Dermis microvascular lymphatic vessel endothelial cell (primary cell): ENCODE results near the gene ABCC3. TPM values are rescaled to one million over a fixed set of nuclear protein-coding genes. Genes with fewer than 3 reads are reported as not detected.

Source experiments
- DNase-seq, 2 donors: peaks; one replicate each; pipeline versions ENCODE4 v3.0.0 to v3.0.0-alpha.2; 2010; ENCODE audit warnings: low read depth in 2 of 2
- total RNA-seq: library from RNA; depleted of rRNA; stranded (reverse); fragments of >200 nt; gene quantifications from 2 replicates; pipeline ENCODE4 v1.2.1, GENCODE V29; 2014

Gene ABCC3
- total RNA-seq, 1 donor from 2014 or later = 0.90 TPM

DNA sequence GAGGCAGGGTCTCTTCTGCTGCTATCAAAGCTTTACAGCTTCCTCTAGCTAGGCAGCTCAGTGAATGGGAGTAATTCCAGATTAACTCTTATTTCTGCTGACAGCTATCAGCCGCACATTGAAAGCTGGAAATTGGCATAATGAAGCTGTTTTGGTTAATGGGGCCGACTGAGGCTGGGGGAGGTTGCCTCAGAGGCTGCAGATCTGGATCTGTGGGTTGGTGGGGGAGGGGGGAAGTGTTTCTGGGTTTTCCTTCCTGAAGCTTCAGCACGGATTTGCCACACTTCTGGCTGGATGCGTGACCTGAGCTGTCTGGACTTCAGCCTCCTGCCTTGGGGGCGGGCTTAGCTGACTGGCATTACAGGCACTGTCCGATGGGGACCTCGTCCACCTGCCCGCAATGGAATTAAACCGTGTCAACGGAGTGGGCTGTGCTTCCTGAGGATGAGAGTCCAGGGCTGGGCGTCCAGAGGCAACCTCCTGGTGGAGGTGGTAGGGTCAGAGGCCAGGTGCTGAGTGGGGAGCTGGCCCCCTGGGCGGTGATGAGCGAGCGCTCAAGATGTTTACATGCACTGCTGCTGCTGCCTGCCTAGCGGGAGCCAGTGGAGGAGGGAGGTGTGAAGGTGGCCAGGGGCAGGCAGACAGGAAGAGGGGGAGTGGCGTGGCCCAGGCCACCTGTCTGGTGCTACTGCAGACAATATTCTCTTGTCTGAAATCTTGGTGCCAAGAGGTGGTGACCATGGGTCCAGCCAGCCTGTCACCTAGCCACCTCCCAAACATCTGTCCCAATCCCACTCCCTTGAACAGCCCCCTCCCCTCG is 6.7 kb upstream of the ABCC3 start:
- no peak for DNase-seq

DNA sequence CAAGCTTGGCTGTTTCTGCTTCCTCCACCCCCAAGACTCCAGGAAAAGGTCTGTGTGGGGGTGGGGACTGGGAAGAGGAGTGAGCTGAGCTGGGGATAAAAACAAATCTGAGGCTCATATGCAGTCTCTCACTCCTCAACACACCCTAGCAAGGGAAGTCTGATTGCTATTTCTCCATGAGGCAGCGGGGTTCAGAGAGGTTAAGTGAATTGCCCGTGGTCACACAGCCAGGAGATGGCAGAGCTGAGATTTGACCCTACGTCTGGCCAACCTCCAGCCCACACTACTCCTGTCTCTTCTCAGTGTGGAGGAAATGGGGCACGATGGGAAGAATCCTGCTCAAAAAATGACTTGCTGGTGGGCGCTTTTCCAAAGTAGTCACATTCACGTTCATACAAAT is 4.8 kb upstream of the ABCC3 start:
- no peak for DNase-seq

DNA sequence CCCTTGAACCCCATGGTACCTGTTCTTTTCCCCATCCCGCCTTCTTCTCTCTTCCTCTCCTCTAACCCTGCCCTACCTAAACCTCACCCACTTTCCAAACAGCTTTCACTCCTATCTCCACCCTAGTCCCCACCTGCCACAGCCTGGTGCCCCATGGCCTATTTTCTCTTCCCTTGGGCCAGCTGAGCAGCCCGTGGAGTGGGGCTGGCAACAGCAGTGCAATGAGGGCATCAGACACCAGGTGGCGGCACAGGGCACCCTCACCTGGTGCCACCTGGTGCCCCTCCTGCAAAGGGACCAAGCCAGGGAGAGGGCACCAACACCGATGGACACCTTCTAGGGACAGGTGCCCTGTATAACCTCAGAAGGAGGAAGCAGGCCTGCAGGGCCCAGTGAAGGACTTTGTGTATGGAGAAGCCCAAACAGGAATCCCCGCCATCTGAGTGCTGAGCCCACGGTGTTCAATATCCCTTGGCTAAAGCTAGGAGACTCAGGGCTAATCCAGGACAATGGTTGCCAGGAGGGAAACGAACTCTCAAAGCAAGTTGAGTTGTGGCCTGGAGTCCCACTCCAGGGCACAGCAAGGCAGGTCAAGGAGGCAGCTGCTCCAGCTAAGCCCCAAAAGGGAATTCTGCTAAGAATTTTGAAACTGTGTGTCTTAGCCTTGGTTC is 4.0 kb upstream of the ABCC3 start:
- peak in 1 of 2 donors; percentile 35 for DNase-seq

DNA sequence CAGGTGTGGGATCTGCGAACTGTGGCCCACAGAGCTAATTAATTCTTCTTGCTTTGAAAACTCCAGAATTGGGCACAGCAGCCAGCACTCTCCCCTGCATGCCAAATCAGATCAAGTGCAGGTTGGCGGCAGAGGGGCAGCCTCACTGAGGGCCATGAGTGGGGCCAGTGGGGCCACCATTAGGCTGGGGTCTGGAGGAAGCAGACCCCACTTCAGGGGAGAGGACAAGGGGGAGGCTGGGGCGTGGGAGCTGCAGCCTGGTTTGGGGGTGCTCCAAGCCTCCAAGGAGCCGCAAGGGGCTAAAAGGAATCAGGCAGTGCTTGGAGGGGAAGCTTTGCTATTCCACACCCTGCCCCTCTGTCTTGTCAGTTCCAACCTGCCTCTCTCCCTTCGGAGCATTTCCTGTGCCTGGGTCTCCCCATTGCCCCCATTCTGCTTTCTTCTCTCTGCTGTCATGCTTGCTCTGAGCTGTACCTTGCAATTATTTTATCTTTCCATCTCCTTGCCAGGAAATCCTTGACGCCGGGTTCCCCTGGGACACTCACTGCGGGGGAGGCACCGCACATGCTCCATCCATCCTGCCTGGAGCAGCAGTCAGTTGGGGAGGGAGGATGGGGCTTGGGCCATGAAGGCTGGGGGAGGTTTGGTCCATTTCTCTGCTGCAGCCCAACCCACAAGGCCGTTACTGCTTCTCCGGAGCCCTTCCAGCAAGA is 3.3 kb upstream of the ABCC3 start:
- no peak for DNase-seq

DNA sequence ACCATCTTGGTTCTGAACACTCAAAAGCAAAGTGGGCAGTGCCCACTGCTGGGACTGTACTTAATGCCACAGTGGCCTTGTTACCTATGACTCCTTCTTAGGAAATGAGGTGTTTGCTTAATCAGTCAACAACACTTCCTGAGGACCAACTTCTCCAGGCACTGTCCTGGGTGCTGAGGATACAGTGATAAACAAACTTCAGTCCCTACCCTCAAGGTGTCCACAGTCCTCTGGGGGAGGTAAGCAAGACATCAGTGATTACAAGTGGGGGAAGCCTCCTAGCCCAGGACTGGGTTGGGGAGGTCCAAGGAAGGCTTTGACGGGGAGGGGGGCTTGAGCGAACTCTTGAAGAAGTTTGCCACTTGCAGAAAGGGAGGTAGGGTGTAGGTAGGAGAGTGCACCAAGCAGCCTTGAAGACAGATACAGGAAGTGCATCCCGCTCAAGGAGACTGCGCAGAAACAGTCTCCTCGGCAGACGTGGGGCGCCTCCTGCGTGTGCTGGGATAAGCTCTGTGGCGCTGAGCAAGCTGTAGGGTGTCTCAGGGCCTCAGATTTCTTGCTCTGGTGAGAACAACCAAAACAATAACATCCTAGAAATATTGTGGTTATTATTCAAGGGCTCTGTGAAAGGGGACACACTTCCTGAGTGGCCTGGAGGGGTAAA is 2.6 kb upstream of the ABCC3 start:
- DNase-seq = no peak

DNA sequence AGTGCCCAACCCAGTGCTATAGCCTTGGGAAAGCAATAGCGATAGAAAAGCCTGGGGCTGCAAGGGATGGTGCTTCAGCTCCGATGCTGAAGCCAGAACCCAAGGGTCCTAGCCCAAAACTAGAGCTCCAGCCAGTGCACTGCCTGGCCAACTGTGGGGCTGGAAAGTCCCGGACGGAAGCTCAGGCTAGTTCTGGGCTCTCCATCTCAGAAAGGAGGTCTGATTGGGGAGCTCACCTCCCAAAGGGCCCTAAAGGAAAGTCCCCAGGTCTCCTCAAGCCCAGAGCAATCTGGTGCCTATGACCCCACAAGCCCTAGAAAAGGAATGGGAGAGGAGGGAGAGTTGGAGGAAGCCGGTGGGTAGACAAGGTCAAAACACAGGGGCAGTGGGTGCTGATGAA is 2.0 kb upstream of the ABCC3 start:
- no peak for DNase-seq

DNA sequence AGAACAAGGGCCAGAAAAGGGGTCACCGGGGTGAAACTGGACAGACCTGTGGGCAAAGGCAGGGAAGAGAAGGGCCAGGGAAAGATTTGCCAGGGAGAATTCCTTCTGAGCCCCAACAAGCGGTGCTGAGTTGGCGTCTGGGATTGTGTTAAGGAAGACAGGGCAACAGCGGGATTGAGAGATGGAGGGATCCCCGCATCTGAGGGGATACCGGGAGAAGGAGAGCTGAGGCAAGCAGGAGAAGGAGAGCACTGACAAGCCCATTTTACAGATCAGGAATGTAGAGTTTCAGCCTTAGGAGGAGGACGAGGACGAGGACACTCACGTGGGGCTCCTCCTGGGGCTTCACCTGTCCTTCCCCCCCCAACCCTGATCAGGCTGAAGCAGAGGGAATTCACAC is 998 bp upstream of the ABCC3 start:
- DNase-seq = no peak

DNA sequence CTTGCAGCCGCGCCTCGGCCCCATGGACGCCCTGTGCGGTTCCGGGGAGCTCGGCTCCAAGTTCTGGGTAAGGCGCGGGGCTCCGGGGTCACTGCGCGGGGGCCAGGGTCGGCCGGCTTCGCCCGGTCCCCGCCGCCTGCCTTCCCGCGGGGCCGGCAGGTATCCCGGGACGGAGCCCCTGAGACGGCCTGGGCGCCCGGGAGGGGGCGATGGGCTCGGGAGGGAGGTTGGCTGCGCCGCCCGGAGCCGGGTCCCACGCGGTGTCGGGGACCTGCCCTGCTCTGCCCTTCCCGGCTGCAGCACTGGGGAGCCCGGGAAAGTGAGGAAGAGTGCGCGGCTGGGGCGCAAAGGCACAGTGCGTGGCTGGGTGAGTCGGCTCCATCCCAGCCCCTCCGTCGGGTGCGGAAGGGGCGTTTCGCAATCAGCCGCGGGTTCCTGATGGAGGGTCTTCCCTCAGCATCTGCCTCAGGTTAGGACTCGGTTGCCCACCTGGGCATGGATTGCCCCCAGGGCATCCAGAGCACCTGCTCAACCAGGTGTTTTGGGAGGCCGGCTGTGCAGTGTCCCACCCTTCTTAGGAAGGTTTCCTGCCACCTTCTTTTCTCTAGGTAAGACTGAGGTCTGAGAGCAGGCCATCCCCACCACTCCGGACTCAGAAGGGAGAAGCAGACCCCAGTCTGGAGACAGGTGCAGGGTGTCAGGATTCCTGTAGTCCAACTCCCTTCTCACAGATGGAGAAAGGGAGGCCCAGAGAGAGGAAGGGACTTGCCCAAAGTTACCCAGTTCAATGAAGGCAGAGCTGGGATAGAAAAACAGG is 442 bp downstream of the ABCC3 start:
- no peak for DNase-seq

DNA sequence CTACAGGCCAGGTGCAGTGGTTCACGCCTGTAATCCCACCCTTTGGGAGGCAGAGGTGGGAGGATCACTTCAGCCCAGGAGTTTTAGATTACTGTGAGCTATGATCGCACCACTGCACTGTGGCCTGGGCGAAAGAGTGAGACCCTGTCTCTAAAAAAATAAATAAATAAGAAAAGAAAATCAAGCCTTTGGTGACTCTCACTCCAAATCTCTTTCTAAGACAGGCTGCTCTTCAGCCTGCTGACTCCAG is 976 bp downstream of the ABCC3 start:
- no peak for DNase-seq

DNA sequence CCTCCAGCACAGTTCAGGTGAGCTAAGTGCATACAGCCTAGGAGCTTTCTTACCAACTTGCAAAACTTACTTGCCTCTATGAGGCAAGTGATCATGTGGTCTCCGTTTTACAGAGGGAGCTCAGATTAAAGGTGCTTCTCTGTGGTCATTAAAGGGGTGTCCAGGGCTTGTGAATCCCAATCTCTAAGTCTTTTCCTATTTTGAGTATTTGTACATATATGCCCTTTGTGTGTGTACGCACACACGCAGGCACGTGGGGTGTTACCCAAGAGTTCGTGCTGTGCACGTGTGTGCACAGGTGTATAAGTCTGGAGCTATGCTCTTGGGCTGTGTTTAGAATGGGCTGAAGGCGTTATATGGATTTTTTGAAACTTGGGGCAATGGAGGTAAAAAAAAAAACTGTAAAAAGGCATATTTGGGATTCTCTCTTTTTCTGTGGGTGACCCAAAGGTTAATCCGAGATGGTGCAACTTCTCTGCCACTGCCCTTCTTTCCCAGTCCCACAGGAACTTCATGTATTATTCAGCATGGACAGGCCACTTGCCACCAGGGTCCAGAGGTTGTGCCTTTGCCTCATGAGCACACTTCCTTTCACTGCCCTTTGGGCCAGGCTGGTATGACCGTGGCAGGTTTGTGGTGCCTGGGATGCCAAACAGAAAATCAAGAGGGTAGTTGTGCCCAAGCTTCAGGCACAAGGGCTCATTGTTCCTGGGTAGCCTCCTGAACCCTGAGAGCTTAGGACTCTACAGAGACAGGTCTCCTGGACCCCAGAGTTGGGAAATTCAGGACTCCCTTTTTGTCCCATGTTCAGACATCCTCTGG is 1.5 kb downstream of the ABCC3 start:
- no peak for DNase-seq

DNA sequence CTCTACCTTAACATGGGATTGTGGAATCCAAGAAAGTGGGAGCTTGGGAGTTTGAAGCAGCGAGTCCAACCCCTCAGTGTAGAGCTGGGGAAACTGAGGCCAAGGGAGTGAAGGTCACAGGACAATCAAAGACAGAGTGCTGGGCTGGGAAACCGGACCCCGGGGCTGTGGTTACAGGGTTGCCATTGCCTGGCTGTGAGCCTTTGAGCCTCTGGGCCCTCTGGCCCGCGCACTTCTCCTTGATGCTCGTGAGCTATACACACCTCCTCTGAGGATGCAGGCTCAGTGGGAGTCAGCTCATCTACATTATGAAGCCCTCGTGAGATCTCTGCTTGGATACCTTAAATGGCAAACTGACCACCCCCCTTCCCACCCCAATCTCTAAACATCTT is 2.1 kb downstream of the ABCC3 start:
- DNase-seq = no peak

DNA sequence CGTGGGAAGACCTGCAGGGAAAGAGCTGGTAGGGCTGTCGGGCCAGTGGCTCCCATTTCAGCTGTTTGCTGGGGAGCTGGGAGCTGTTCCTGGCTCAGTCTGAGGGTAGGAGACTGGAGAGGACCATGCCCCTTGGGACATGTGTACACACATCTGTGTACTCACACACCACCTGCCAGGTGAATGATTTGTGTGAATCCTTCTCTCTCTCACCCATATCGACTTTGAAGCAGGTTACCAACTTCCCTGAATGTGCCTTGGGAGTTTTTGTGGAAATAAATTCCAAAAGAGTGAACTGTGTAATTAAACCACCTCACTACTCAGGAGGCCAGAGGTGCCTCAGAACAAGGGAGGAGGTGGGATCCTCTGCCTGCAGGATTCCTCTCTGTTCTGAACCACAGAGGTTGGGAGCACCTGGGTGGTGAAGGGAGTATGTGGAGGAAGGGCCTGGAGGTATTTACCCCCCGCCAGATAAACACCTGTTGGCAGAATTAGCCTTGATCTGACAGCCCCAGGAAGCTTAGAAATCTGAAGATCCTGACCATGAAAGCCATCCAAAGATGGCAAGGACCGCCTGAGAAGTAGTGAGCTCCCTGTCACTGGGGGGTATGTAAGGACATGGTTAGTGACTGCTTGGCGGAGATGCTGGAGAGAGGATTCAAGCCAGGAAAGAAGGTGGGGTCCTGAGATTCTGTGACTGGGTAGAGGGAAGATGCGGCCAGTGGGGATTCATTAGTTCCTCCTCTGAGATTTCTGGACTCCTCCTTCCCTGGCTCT is 3.3 kb downstream of the ABCC3 start:
- DNase-seq = no peak

DNA sequence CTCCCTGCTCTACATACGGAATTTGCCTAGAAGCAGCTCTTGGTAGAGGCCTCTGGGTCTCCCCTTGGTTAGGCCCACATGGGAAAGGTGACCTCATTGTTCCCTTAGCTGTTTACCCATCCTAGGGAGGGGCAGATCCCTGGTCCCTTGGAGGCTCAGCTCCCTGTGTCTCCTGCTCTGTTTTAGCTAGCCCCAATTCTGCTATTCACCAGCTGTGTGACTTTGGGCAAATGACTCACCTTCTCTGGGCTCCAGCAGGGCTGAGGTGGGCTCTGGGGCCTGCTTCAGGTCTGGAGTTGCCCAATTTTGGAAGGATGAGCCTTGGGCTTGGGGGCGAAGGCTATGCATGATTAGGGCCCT is 3.9 kb downstream of the ABCC3 start:
- DNase-seq = no peak

DNA sequence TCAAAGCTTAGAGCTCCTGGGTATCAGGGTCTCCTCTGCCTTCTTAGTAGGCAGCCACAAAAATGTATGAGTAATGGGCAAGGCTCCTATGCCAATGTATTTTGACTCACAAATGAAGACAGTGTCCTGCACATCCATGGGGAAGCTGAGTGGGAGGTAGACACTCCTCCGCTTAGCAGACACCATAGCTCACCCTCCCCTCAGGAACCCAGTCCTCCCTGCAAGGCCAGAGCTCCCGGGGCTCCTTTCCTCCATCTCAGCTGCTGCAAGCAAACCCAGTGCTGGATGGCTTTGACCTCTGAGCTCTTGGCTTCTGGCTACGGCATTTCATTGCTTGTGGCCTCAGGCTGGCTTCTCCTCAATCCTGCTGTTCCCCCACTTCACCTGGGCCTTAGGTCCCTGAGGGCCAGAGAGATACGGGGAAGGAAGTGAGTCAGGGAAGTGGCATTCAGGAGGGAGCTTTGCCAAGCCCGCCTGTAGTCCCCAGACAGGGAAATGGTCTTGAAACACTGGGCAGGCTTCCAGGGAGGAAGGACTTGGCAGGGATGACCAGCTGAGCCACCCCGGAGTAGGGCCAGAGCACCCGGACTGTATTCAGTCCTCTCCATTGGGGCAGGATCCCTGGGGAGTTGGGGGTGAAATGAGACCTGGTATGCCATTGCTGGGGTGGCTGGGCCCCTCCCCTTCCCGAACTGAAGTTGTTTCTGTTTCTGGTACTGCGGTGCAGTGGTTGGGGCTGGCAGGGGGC is 4.5 kb downstream of the ABCC3 start:
- peak in 1 of 2 donors; percentile 88 for DNase-seq

DNA sequence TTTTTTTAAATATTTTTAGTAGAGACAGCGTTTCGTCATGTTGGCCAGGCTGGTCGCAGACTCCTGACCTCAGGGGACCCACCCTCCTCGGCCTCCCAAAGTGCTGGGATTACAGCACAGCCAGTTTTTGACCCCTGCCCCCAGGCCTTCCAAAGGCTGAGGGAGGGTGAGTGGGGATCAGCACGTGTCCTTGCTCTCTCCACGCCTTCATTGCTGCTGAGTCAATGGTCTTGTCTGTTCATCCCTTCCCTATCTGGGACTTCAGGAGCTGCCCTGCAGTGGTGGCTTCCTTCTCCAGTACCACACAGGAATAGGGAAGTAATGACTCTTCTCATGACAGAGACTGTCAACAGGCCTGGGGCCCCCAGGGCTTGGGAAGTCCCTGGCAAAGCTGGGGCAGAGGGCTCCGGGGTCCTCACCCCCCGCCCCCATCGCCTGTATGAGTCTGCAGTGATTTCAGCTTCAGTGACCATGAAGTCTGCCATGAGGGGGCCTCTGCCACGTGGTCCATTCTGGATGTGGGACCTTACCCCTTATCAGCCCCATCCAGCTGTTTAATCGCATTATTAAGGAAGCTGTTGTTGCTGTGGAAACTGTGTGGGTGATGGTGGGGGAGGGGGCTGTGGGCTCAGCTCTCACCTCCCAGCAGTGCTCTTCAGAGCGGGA is 6.1 kb downstream of the ABCC3 start:
- DNase-seq = peak; percentile 59 to 78

DNA sequence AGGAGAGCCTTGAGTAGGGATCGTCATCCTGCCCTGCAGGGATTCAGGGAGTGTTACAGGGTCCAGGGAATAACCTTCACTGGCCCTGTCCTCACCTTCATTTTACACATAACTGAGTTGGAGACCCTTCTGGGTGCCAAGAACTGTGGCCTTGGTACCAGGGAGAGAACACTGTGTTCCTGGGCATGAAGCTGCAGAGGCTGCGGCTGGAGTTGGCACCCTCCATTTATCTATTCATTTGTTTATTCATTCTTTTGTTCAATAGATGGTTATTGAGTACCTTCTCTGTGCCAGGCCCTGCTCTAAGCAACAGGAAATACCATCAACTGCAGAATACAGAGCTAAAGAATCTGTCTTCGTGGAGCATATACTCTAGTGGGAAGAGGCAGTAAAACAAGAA is 6.7 kb downstream of the ABCC3 start:
- DNase-seq = no peak

DNA sequence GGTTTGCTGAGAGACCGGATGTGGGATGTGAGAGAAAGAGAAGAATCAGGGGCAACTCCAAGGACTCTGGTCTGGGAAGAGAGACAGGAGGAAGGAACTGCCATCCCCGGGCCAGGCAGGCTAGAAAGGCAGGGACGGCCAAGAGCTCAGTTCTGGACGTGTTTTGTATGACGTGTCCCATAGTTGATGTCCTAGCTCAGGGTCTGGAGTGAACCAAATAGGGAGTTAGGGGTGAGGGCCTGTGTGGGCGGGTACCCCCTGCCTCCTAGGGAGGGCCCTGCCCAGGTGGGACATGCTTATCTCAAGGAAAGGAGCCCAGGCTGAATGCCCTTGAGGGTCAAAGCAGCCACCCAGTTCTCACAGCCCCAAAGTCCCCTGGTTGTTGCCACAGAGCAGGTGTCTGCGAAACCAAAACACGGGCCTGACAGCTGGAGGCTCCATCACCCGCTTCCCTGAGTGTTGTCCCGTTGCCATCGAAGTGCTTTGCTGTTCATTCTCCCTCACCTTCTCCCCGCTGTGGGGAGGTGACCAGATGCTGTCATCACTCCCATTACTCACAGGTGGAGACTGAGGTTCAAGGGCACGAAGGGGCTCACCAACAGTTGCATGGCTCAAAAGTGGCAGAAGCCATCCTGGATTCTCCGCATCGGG is 7.5 kb downstream of the ABCC3 start:
- DNase-seq = no peak
